DMS 273 (cell line): ENCODE measurements around the gene COL23A1.
"Not testable (repeated sequence)": the region's sequence is repeated elsewhere in the genome, so short reads cannot be mapped to it uniquely, and the experiment has no call there.

Experiments
- DNase-seq: peaks from one replicate; lab custom pipeline; 2025; ENCODE audit not compliant: unreplicated experiment; lab: John Stamatoyannopoulos, UW

Gene COL23A1

GRCh38 chr5:178312880-178313282 is 277.3 kb downstream of the COL23A1 start:
- no peak for DNase-seq

DNA sequence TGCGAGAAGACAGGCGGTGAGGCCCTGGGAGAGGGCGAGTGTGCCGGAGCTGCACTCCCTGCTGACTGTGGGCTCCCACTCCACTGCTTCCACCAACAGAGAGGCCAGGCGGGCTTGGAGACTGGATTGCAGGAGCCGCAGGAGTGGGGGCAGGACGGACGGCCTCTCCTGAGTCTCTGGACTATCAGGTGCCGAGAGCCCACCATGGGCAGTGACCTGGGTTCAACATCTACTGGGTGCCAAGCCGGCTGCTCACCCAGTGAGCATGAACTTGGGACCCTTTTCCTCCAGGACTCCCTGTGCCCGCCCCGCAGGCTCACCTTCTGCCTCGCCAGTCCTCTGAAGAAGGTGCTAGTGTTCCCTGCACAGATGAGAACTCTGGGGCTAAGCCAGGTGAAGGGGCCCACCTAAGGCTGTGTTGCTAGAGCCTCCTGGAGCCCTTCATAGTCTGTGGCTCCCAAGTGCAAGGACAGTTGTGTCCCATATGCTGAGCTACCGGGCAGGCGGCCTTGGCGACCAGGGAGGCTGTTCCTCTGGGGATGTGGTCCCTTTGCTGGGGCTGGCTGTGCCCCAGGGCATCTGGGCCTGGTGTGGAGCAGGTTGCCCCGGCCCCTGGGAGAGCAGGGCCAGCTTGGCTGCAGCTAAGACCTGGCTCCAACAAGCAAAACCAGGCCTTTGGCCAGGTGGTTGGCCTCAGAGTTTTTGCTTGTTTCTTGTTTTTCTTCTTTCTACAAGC is 279.9 kb downstream of the COL23A1 start:
- DNase-seq, result no peak

DNA sequence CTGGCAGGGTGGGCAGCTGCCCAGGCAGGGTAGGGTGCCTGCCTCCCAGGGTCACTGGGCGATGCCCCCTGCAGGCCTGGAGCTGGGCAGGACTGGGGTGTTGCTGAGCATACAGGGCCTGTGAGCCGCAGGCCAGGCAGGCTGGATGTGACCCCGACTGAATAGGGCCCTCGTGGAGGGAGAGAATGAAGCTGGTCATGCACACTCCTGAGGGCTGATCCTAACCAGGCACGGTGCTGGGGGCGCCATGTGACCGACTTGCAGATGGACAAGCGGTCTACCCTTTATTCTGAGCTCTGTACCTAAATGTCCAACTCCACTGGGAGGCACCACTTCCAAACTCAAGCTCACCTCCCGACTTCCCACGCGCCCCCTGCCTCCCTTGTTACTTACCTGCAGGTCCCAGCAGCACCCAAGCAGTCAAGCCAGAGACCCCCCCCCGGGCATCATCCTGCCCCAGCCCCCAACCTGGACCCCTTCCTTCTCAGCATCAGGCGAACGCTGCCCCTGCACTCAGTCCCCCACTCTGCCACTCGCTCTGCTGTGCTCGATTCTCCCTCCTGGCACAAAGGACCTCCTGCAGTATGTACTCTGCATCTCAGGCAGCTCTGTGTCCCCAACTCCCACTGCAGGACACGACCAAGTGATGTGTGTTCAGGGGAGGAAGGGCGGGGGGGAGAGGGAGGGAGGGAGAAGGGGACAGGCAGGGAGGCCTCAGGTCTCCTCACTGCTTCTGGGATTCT is 280.8 kb downstream of the COL23A1 start:
- no peak for DNase-seq

DNA sequence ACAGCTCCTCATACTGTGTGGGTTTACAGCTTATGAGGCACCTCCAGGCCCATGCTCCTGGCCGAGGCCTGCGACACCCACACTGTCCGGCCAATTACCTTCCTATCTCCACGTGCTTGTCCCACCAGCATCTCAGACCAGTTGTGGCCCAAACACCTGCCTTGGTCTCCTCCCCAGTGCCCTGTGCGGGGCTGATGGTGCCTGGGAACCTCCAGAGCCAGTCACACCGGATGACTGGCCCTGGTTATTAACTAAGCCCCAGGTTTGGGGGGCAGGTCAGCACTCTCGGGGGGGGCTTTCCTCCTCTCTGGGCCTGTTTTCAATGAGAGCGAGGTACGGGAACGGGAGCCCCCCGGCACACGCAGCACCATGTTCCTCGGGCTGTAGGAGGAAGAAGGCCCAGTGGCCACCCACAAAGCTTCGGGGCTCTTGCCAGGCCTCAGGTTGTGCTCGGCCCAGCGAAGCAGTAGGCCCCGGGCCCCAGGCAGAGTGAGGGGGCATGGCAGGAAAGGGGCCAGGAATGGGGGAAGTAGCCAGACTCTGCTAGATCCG is 281.6 kb downstream of the COL23A1 start:
- DNase-seq, result no peak

DNA sequence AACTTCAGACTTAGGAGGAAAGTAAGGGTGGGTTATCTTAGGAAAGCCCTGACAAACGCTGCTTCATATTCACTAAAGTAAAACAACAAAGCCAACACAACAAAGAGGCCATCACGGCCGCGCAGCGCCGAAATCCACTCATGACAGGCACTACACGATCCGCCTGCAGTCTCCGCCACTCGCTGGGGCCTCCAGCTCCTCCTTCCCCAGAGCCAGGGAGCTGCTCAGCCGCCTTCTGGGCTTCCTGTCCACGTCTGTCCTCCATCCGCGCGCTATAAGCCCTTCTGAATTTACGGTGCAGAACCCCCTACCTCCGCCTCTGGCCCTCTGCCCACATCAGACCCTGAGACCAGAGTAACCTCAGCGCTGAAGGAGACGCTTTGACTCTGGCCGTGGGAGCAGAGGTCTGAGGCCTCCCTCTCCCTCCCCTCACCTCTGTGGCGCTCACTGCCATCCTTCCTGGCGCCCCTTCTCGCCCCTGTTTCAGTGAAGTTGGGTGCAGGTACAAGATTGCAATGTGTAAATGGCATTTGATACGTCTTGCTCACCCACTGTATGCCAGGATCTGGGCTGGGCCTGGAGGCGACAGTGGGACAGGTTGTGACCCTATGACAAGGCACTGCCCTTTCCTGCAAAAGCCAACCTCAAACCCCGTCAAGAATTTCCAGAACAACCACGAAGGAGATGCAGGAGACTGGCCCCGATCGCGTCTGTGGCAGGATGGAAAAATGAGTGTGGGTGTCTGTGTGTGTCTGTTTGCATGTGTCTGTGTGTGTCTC is 282.7 kb downstream of the COL23A1 start:
- DNase-seq, result no peak

- no peak for DNase-seq
Measured at GRCh38 chr5:178306430-178307225, 283.6 kb downstream of the COL23A1 start.

GRCh38 chr5:178305801-178306200 is 284.4 kb downstream of the COL23A1 start:
- no peak for DNase-seq

DNA sequence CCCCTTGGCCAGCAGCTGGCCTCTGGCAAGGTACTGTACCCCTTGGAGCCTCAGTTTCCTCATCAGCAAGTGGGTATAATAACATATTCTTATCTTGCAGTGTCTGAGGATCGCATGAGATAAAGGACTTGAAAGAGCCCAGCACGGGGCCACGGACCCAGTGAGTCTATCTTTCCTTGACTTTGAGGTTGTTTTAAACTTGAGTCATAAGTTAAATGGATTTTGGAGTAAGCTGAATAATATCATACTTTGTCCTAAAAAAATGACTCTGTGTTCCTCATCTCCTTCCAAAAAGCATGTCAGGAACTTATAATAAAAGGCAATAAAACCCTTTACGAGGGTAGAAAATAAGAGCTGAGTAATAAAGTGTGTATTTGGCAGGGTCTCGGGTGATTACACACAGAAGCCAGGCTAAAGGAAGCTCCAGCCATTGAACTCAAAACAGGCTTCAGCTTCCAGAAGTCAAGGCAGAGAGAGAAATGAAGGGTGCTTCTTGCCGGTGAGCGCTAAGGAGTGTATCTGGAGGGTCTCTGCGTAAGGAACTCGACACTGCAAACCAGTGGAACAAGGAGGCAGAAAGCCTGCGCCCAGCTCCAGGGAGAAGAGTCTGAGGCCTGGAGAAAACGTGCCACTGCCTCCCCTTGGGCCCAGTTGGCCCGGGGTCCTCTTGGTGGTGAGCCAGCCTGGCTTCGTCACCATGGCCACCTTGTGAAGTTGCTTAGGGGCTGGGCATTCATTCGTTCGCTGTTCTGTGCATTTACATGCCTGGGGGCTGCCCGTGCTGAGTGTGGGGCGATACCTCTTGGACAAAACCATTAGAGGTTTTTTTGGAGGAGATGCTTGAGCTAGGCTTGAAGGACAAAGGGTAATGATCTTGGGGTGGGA is 285.2 kb downstream of the COL23A1 start:
- DNase-seq, result no peak

- DNase-seq, result no peak
Measured at GRCh38 chr5:178304016-178304415, 286.2 kb downstream of the COL23A1 start.

DNA sequence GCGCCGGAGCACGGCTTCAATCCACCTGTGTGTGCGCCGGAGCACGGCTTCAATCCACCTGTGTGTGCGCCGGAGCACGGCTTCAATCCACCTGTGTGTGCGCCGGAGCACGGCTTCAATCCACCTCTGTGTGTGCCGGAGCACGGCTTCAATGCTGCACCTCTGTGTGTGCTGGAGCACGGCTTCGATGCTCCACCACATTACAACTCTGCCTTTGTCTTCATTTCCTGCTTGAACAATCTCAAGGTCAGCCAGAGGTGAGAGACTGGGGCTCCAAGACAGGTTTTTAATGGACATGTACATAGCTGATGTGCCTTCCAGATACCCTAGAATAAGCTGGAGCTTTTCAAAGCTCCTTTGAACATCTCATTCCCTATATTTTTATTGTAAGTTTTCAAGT is 287.9 kb downstream of the COL23A1 start:
- not testable (repeated sequence) for DNase-seq

GRCh38 chr5:178301641-178302040 is 288.6 kb downstream of the COL23A1 start:
- DNase-seq, result no peak

DNA sequence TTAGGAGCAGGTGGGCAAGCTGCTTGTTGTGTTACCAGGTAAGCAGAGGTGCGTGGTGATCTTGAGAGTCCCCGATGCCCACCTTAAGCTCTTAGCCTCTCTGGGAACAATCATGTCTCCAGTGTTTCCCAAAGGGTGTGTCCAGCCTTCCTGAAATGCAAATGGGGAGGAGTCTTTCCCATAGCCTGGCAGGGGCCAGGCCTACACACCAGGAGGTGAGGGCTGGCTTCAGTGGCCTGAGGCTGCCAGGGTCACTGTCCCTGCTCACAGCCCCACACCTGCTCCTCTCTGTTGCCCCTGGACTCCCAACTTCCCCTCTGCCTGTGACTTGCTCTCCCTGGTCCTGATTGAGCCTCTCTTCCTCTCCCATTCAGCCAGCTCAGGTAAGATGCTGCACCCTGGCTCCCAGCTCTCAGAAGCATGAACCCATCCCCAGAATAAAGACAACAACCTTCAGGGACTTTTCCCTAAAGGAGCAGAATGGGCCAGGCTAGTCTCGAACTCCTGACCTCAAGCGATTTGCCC is 291.8 kb downstream of the COL23A1 start:
- no peak for DNase-seq

GRCh38 chr5:178297751-178298150 is 292.4 kb downstream of the COL23A1 start:
- DNase-seq, result no peak

DNA sequence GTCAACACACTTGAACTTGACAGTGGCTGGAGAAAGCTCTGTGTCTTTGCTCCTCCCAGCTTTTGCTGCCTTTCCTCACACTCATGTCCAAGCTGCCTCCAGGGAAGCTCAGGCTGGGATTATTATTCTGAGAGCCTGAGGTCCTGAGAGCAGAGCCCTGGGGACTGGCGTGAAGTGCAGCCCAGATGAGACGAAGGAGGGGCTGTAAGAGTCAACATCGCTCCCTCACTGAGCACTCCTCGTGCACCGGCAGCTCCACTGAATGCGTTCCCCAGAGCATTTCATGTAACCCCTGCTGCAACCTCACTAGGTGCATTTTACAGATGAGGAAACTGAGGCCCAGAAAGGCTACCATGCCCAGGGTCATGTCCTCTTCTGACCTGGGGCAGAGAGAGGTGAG is 294.1 kb downstream of the COL23A1 start:
- no peak for DNase-seq

DNA sequence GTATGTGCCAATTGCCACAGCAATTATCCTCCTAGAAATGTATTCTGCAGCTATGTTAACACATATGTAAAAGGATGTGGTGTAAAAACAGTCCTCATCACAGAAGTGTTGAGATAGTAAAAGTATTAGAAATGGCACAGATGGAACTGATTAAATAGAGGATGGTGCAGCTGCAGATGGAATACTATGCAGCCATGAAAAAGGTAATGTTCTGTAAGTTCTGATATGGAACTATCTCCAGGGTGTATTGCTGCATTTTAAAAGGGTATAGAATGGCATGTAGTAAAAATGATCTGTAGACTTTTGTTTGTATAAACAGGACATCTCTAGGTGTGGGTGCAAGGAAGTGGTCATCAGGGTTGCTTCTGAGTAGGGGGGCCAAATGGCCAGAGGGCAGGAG is 294.6 kb downstream of the COL23A1 start:
- no peak for DNase-seq

DNA sequence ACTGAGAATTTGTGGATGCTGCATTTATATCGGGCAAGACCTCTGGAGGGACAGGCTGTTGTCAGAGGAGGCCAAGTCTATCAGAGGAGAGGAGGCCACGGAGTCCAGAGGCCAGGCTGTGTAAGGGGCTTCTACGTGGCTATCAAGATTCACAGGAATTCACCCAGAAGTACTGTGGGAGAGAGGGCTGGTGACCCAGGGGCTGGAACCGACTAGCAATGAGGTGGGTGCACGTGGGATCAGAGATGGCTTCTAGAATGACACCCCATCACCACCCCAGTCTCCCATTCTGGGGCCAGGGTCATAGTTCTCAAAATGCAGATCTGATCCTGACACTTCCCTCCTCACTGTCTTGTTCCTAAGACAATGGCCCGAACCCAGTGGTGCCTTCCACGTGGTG is 296.4 kb downstream of the COL23A1 start:
- no peak for DNase-seq

GRCh38 chr5:178293400-178293799 is 296.8 kb downstream of the COL23A1 start:
- no peak for DNase-seq

- no peak for DNase-seq
Measured at GRCh38 chr5:178292826-178293205, 297.4 kb downstream of the COL23A1 start.

GRCh38 chr5:178291969-178292825 is 298.0 kb downstream of the COL23A1 start:
- no peak for DNase-seq
